Esophagus squamous epithelium (tissue), 4 donors: ENCODE measurements around the gene RNF217.

Experiments
- CTCF ChIP-seq, 6 experiments: fragments of 450-650 bp in 4 of 6; fragments of 200-600 bp in 2 of 6; sonication (generic) in 2 of 6; IDR thresholded peaks; one replicate each; pipeline ENCODE4 v1.5.1; 2016 to 2019; ENCODE audit warnings: antibody characterized with exemption in 6 of 6, mild to moderate bottlenecking in 4 of 6, moderate library complexity in 4 of 6
- POLR2A ChIP-seq, 4 donors: fragments of 450-650 bp; IDR thresholded peaks; one replicate each; pipeline ENCODE4 v1.6.1; 2017; ENCODE audit warnings: antibody characterized with exemption in 4 of 4, mild to moderate bottlenecking in 4 of 4, moderate library complexity in 3 of 4

GRCh38 chr6:124960757-124961463 is 1.3 kb upstream of the RNF217 start:
- TF ChIP-seq CTCF (IDR thresholded peaks at IDR 0.05) (no peak), POLR2A (IDR thresholded peaks at IDR 0.05) (no peak)
